ENCODE measurements around the gene CALCB.

The CALCB gene

GRCh38 chr11:15119352-15119751 lies 46.0 kb downstream of the CALCB start:
- no peak for DNase-seq

GRCh38 chr11:15119826-15120225 lies 46.4 kb downstream of the CALCB start:
- DNase-seq: no peak

GRCh38 chr11:15123849-15124248 lies 50.5 kb downstream of the CALCB start:
- DNase-seq: no peak

- DNase-seq: no peak
These were observed 51.1 kb downstream of the CALCB start for GRCh38 chr11:15124528-15124927.

- DNase-seq: no peak
These were observed 53.9 kb downstream of the CALCB start for GRCh38 chr11:15127341-15127740.
